IPS-NIHi7 (cell line): Measurements from ENCODE around the gene PSME1.

Experiments used
- DNase-seq: peaks from one replicate; pipeline ENCODE4 v3.0.0; 2012; ENCODE audit warnings: mixed read lengths; ENCODE audit errors: extremely low spot score

Gene PSME1

DNA sequence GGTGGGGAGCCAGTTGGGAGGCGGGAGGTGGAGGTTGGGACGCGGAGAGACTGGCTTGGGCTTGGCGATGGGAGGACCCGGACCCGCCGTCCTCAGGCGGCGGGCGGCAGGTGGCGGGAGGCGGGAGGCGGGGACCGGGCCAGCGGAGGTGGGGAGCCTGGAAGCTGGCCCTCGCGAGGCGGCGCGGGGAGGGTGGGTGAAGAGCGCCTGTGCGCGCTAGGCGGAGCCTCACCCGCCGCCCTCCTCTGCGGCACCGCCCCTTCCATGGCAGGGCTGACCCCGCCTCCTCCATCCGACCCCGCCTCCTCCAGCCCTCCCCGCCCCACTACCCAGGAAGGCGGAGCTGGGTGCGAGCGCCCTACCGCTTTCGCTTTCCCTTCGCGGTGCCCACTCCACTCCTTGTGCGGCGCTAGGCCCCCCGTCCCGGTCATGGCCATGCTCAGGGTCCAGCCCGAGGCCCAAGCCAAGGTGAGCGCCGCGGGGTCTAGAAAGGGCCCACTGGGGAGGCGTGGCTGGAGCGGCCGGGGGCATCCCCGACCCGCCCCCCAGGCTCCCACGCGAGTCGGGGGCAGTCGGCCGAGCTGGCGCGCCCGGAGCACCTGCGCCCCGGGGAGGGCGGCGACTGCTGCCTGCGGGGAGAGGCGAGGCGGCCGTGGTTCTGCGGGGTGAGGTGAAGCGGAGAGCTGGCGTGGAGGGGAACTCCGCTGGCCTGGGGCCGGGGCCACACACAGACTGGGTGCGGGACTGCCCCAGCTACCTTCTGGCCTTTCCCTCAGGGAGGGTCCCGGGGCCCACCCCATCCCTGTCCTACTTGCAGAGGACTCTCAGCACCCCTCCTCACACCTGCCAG lies at the start of gene PSME1:
TSS of gene PSME1 (plus strand) at position 361 of the 850 bp plus-strand sequence. CDS start at position 430, 69 bp downstream.
- peak; percentile 93 for DNase-seq

DNA sequence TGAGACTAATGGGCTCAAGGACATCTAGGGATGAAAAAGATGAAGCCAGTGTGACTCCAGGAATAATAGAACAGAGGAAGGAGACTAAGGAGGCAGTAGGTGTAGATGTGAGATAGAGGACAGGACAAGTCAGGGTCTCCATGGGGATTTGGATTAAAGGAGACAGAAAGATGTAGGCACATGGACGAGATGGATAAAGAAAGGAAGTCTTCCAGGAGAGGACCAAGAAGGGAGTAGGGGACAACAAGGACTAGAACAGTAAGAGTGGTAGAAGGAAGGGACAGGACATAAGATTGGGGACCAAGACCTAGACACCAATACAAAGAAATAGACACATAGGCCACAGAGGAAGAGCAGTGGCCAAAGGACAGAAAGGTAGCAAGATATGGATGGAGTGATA lies 49.0 kb upstream of the PSME1 start:
- no peak for DNase-seq

DNA sequence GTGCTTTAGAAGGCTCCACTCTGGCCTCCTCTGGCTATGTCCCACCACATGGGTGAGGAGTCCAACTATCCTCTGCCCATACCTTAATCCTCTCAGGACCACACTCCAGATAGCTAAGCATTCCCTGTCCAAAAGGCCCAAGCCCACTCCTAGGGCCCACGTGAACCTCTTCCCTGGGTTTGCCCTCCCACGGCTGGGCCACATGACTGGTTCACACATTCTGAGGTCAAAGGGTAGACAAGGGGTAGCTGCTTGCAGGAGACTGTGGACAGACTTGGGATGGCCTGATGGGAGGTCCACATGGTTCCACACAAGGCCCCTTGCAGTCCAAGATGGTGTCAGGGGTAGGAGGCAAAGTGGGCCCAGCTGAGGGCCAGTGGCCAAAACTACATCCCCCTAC lies 47.9 kb upstream of the PSME1 start:
- no peak for DNase-seq

DNA sequence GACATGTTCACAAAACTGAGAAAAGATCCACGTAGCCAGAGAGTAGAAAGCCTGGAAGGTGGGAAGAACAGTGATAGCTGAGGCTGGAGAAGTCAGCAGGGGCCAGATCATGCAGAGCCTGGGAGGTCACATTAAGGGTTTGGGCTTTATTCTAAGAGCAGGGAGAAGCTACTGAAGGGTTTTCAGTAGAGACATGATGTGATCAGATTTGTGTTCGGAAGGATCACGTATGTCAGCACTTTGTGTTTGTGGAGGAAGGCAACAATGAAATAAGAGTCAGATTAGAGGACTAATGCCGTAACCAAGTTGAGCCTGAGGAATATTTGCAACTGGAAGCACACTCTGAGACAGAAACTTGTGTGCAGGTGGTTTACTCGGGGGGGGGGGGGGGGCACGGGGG lies 46.1 kb upstream of the PSME1 start:
- DNase-seq = no peak

DNA sequence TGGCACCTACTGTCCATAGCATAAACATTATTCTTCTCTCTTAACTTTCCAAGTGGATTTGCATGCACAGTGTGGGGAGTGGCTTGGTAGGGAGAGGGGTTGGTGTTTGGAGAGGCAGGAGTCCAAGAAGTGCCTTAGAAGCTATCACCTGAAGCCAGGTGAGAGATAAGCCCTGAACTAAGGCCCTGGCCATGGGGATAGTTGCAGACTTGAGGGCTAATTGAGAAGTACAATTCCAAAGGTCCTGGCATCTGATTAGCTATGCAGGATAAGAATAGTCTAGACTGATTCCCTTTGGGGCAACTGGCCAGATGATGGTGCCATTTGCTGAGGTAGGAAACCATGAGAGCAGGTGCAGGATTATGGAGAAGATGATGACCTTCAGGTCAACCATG lies 43.9 kb upstream of the PSME1 start:
- DNase-seq = no peak

DNA sequence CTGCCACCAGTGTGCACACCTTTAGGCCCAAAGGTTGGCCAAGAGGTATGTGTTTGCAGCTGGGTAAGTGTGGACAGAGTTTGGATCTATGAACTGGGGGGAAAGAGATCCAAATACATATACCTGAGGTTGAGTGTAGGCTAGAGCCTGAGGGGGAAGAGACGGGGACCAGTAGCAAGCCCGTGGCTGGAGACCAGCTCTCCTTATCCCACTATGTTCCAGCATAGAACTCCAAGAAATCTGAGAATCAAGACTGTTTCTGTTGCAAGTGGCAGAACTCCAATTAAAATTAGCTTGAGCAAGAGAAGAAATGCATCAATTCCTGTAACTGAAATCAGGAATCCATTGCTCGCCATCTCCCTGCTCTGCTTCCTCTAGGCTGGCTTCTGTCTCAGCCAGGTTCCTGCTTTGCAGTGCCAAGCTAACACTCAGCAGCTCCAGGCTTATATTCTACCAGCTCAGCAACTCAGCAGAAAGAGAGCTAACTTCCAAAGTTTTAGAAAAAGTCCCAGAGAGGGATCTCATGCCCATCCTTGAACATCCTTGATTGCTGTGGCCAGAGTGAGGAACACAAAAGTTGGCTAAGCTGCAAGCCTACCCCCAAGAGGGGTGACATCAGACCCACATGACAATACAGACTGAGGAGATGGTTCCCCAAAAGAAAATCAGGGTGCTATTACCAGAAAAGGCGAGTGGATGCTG lies 43.3 kb upstream of the PSME1 start:
- DNase-seq = no peak

DNA sequence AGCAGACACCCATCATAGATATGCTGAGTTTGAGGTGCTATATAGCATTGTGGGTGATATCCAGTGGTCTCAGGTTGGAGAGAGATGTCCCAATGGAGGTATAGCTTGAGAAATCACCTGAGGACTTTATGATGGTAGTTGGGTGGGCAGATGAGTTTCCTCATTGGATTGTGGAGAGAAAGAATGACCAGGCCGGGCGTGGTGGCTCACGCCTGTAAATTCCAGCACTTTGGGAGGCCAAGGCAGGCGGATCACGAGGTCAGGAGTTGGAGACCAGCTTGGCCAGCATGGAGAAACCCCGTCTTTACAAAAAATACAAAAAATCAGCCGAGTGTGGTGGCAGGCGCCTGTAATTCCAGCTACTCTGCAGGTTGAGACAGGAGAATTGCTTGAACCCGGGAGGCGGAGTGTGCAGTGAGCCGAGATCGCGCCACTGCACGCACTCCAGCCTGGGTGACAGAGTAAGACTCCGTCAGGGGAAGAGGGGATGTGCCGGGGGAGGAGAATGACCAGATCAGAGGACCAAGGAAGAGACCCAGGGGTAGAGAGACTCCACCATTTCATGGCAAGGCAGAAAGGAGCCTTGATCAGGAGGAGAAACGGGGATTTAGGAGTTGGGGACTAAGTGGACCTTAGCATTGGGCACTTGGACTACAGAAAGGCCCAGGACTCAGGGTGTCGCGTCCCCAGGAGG lies 42.6 kb upstream of the PSME1 start:
- DNase-seq = no peak

DNA sequence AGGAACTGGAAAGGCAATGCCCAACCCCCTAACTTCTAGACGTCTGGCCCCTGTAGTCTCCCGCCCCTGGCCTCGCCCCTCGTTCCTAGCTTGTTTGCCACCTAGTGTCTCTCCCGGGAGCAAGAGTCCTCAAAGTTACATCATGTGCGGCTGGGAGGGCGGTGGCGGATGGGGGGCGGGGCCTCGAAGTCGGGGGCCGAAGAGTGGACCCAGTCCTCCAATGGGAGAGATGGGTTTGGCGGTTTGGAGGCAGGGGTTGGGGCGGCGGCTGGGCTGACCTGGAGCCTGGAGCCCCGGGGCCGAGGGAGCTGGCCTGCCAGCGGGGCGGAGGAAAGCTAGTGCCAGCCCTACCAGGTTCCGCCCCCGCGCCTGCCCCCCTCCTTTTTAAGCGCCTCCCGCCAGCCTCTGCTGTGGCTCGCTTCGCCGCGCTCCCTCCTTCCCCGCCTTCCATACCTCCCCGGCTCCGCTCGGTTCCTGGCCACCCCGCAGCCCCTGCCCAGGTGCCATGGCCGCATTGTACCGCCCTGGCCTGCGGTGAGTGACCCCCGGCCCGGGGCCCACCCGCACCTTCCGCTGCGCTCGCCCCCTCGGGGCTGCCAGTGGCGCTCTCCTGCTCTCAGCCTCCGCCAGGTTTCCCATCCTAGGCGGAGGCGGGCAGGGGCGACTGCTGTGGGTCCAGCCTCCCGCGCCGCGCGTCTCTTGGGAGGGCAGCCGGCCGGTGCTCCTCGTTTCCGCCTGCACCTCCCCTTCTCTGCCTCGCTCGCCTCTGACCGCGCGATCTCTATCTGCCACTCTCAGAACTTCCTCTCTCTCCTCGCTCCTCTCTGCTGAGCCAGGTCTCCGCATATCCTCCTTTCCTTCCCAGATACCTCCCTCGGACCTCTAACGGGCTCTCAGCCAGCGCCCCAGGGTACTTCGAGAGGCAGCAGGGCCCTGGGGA lies 41.8 kb upstream of the PSME1 start, which contains the start of gene PCK2:
TSS of gene PCK2 (plus strand) at position 411 of the 940 bp plus-strand sequence. CDS start at position 506, 95 bp downstream.
- DNase-seq = peak; percentile 99

DNA sequence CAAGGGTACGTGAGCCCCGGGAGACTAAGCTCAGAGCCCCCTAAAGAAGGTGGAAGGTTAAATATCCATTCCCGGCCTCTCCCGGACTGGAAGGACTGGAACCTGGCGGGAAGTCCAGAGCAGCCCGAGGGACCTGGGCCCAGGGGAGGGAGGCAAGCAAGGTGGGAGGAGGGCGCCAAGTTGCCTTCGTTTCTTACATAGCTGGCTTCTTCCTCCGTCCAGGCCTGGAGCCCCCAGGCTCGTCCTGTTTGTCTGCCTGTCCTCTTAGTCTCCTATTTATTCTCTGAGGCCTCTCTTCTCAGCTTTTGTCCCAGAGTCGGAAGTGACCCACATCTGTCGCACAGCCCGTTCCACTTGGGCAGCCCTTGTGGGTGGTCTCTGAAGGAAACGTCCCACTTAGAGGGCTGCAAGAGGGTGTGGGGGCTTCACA lies 41.1 kb upstream of the PSME1 start:
- no peak for DNase-seq

DNA sequence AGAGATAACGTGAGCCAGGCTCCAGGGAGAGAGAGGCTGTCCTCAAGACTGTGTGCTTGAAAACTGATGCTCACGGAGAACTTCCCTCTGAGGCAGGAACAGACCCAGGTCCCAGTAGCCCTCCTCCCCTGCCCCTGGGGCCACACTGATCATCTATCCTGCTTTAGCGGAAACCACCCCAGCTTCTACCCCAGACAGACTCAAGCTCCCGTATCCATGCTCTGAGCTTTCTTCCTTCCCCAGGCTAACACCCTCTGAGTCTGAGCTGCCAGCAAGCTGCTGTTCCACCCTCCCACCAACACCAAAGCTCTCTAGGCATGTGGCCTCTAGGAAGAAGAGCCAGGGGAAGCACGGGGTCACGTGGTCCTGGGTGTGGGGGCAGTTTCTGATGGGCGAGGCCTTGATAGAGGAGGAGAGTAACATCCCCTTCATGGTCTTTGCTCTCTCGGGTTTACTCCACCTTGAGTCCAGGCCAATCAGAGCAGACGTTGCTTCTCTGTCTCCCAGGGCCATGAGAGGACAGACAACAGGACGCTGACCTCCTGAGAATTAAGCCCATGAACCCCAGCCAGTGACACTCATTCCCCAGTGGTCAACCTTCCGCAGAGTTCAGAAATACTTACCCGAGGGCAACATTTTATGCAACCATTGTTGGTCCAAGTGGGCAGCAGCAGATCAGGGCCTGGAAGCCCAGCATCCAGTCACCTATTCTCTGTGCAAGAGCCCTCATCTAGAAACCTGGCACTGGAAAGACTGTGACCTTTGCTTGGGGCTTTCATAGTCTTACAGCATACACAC lies 40.5 kb upstream of the PSME1 start:
- peak; percentile 70 for DNase-seq

DNA sequence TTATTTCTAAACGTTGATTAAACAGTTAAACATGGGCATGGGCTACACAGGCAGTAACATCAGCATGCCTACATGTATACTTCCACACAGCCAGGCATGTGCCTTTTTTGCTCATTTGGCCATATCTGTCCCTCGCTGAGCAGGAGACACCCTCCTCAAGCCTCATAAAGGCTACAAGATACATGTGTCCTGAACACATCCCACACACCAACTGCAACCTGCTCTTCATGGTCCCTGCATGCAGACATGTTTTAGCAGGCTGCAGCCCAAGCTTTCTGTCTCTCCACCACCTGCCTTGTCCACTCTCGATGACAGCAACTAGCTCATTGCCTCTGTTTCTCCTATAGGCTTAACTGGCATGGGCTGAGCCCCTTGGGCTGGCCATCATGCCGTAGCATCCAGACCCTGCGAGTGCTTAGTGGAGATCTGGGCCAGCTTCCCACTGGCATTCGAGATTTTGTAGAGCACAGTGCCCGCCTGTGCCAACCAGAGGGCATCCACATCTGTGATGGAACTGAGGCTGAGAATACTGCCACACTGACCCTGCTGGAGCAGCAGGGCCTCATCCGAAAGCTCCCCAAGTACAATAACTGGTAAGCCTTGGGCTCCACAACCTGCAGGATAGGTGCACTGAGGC lies 39.3 kb upstream of the PSME1 start:
- DNase-seq = no peak

DNA sequence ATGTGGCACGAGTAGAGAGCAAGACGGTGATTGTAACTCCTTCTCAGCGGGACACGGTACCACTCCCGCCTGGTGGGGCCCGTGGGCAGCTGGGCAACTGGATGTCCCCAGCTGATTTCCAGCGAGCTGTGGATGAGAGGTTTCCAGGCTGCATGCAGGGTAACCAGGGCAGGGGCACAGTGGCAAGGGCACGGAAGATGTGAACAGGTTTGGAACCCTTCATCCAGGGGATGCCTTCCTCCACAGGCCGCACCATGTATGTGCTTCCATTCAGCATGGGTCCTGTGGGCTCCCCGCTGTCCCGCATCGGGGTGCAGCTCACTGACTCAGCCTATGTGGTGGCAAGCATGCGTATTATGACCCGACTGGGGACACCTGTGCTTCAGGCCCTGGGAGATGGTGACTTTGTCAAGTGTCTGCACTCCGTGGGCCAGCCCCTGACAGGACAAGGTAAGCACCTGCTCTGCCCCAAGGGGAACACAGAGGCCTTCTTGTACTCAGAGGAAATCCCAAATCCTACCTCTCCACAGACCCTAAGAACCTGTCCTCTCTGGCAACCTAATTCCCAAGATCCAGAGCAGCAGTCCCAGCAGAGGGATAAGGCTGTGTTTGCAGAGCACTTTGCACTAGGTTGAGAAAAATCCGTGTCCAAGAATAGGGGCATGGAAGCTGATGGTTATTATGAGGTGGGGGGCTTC lies 37.6 kb upstream of the PSME1 start:
- DNase-seq = no peak

DNA sequence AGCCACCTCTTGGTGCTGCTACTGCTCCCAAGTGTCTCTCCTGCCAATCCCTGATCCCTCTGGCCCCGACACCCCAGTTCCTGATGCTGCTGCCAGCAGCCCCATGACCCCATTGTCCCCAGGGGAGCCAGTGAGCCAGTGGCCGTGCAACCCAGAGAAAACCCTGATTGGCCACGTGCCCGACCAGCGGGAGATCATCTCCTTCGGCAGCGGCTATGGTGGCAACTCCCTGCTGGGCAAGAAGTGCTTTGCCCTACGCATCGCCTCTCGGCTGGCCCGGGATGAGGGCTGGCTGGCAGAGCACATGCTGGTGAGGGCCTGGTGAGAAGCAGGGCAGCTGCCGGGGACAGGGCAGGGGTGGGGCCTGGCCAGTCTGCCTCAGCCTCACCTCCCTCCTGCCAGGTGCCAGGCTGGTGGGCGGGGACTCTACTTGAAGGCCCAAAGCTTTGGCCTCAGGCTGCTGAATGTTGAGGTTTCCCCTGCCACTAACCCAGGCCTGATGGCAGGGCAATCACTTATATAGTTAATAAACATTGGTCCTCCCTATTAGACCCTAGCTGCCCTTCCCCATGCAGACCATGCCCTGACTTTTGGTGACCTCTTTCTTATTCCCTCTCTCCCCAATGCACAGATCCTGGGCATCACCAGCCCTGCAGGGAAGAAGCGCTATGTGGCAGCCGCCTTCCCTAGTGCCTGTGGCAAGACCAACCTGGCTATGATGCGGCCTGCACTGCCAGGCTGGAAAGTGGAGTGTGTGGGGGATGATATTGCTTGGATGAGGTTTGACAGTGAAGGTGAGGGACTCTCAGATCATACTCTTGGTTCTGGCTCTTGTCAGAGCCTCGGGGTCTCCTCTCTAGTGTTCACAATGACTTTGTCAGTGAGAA lies 36.8 kb upstream of the PSME1 start:
- no peak for DNase-seq

DNA sequence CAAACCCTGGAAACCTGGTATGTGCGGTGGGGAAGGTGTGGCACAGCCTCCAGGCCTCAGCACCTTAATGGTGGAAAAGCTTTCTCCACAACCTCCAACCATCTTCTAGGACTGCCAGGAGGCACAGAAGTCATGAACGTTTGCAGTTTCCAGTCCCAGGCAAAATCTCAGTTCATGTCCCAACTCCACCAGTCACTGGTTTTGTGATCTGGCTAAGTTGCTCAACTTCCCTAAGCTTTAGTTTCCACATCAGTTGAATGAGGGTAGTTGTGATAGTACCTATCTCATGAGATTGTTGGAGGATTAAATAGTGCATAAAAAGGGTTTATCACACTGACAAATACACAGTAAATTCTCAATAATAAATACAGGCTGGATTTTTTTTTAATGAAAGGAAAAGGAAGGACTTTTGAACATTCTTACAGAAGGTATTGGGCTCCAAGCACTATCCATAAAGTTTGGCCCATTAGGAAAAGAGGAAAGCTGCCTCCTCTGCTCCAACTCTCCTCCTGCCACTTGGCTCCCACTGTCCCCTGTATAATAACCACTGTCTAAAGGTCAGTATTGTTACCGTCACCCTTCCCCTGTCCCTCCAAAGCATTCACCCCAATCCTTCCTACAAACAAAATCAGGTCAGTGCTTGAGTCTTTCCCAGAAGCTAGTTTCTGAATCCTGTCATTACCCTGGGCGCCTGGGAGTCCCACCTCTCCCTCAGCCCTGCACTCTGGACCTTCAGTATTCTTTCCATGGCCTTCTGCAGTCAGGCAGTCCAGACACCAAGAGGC lies 35.6 kb upstream of the PSME1 start:
- no peak for DNase-seq

DNA sequence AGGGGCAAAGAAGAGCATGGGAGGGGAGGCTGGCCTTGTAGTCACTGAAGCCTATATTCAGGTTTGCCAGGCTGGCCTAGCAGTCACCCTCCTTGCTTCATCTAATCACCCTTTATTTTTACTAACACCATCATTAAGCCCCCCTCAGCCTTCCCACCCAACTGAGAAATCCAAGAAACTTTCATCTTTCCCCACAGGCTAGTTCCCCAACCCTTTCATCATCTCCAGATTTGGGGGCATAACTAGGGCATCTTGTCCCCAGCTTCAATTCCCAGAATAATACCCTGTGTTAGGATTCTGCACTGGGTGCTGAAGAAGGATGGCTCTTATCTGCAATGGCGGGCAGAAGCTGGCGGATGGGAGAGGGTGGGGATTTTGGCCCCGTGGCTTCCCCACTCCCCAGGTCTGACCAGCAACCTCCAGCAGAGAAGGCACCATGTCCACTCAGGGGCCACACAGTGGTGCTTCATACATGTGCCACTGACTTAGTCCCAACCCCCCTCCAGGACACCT lies 35.0 kb upstream of the PSME1 start:
- no peak for DNase-seq

DNA sequence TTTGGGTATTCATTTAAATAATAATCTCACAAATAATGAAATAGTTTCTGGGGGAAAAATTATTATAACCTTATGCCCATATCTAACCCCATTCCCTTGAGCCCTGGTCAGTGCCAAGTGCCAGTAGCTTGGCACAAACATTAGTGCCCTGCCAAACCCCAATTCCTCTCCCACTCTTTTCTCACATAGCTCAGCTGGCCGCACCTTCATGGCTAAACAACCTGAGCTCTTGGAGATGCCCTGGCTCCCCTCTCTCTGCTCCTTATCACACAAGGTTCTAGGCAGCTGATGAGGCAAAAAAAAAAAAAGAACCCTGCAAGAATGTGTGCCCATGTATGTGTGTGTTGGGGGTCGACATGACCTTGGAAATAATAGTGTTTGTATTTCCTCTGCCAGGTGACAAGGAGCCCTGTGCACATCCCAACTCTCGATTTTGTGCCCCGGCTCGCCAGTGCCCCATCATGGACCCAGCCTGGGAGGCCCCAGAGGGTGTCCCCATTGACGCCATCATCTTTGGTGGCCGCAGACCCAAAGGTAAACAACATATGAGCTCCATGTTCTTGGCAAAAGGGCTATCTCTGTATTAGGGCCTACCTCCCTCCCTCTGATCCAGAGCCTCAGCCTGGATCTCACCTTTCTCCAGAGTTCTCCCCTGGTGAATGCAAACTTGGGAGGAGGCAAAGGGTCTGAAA lies 33.5 kb upstream of the PSME1 start:
- no peak for DNase-seq

DNA sequence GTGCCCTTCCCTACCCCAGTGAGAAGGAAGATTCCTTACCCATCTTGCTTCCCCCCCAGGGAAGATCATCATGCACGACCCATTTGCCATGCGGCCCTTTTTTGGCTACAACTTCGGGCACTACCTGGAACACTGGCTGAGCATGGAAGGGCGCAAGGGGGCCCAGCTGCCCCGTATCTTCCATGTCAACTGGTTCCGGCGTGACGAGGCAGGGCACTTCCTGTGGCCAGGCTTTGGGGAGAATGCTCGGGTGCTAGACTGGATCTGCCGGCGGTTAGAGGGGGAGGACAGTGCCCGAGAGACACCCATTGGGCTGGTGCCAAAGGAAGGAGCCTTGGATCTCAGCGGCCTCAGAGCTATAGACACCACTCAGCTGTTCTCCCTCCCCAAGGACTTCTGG lies 32.5 kb upstream of the PSME1 start:
- no peak for DNase-seq
